ENCODE measurements around the gene STXBP3. TPM values are rescaled to one million over a fixed set of nuclear protein-coding genes. Genes with fewer than 3 reads are reported as not detected.

Gene STXBP3
- total and polyA plus RNA-seq, 2 of the 4 experiments (the other 2 are of a cell fraction) = 19.1 to 19.7 TPM

DNA sequence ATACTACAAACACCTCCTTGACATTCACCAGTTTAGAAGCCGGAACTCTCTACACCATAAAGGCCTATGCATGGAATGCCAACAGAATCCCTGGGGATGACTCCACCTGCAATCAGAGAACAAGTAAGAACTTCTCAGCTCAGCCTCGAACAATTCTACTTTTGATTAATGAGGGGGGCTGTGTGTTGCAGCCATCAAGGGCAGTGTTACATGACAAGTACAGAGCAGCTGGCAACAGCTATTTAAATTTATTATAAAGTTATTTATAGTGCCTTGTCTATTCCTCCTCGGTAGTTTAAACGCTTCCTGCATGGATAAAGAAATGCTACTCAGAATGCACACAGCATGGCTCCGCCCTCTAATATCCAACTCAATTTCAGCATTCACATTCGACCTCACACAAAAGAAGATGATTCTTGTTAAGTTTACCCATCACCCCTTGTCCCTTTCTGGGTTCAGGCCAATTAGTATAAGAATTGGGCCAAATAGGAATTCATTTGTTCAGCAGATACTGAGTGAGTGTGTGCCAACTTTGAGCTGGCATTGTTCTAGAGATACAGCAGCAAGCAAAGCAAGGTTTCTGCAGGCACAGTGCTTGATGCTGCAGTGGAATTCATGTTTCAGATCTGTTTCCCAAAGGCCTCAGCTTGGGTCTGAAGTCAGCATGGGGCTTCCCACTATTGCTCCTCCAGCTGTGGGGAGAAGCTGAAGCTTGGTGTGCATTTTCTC is 27.4 kb upstream of the STXBP3 start:
- H2BK15ac ChIP-seq (ENCODE audit: low read depth, low read length) = peak overlapping the region; percentile 59; the same call in 2 of the 3 replicates
- H2BK5ac ChIP-seq (ENCODE audit: low read depth, low read length, poor library complexity, severe bottlenecking) = peak overlapping the region; percentile 82
- no peaks in the 10 kb centered on the region for H3K27me3 ChIP-seq (ENCODE audit: control insufficient read depth, insufficient read depth, low read length)
- H3K9me1 ChIP-seq (ENCODE audit: insufficient read depth, low read length) = 0 out of 2 replicates have a peak, but pooled peaks cover 6% of the 10 kb centered on the region
- DNase-seq (peak; percentile 12), ATAC-seq (ENCODE audit: low read depth) (no peak)
- H2BK120ac ChIP-seq (ENCODE audit: low read depth, low read length) = peak overlapping the region; percentile 76
- dilution Hi-C loops (cut with HindIII; ENCODE audit: low sequenced_read_pairs, unreplicated experiment) = no loop called here
- no peaks in the 10 kb centered on the region for H3K9me3 ChIP-seq (ENCODE audit: control insufficient read depth, insufficient read depth, low read length)
- H2AK9ac ChIP-seq (replicated peaks; ENCODE audit: low read depth, low read length, poor library complexity) = no peak overlapping the region
- in situ Hi-C loops (cut with MboI; ENCODE audit: low sequenced_read_pairs) = no loop called here
- no peak overlapping the region for H3K9ac ChIP-seq (ENCODE audit: low read depth, low read length)
- H3K36me3 ChIP-seq (ENCODE audit: control insufficient read depth, insufficient read depth, low read length) = no peaks in the 10 kb centered on the region
- intact Hi-C loops (cut with micrococcal nuclease) = no loop called here
- peak overlapping the region; percentile 1 to 61; a peak in 2 of 4 replicates for H4K8ac ChIP-seq (ENCODE audit: low read depth in 2 of 2, low read length in 2 of 2)
- H3K79me1 ChIP-seq (ENCODE audit: low read depth in 1 of 2, low read length in 2 of 2) = no peaks in the 10 kb centered on the region; a peak in 1 of 4 replicates
- H2BK20ac ChIP-seq (ENCODE audit: low read depth, low read length) = peak overlapping the region; percentile 81
- H3K27ac ChIP-seq (ENCODE audit: insufficient read depth, low read length) = peak overlapping the region; percentile 29
- peaks cover 24% of the 10 kb centered on the region for H3K4me1 ChIP-seq (ENCODE audit: control insufficient read depth, insufficient read depth, low read length)
- TF ChIP-seq RFX5 (IDR thresholded peaks at IDR 0.05; ENCODE audit: low read depth, low read length) = no peak
- 0 out of 2 replicates have a peak, but pooled peaks have one; percentile 1 for TF ChIP-seq POLR2A (IDR thresholded peaks at IDR 0.05; ENCODE audit: low read depth, low read length)
- no peak for TF ChIP-seq FOS (IDR thresholded peaks at IDR 0.05; ENCODE audit: low read depth, low read length)
- CTCF ChIA-PET = interaction anchor here (0.9 kb wide), 1 partner anchor 14 kb away, joined by 4 read pairs; no protein-coding TSS in a partner anchor
- peak overlapping the region; percentile 27 for H2AFZ ChIP-seq (replicated peaks; ENCODE audit: low read length, poor library complexity)
- H3K18ac ChIP-seq (ENCODE audit: low read depth, low read length) = peak overlapping the region; percentile 36
- POLR2A ChIA-PET (ENCODE audit: unreplicated experiment) = no interaction called here
- peak overlapping the region; percentile 31; the same call in 1 of the 2 replicates for H4K5ac ChIP-seq (ENCODE audit: low read depth, low read length)
- no CpG with 5 or more reads among the region's 6 CpGs for WGBS, 2 experiments (ENCODE audit: extremely low coverage in 2 of 2, insufficient read length in 1 of 2)
- peak overlapping the region; percentile 50 for H4K91ac ChIP-seq (ENCODE audit: insufficient read depth, low read depth, low read length)
- H3K4ac ChIP-seq (ENCODE audit: low read depth, low read length) = peak overlapping the region; percentile 81
- peak overlapping the region; percentile 23; the same call in 1 of the 2 replicates for H3K23ac ChIP-seq (ENCODE audit: low read depth, low read length)
- H3K14ac ChIP-seq (replicated peaks; ENCODE audit: low read depth, low read length) = peak overlapping the region; percentile 40; the same call in 1 of the 2 replicates
- H3K4me2 ChIP-seq (ENCODE audit: low read depth, low read length) = no peak overlapping the region
- H3K56ac ChIP-seq (ENCODE audit: extremely low read depth, insufficient read depth, low read length) = no peak overlapping the region
- no TSS peak for BruUV-seq (replicated peaks)
- H2AK5ac ChIP-seq (ENCODE audit: low read depth, low read length) = peak overlapping the region; percentile 2; the same call in 1 of the 2 replicates
- no peaks in the 10 kb centered on the region for H4K20me1 ChIP-seq (ENCODE audit: insufficient read depth, low read length)
- no peak overlapping the region for H3K4me3 ChIP-seq (ENCODE audit: insufficient read depth, low read depth, low read length)

Data from IMR-90 (cell line).